K562 (cell line): ENCODE results near the gene HTR4. TPM values are rescaled to one million over a fixed set of nuclear protein-coding genes. Genes with fewer than 3 reads are reported as not detected.

Source experiments
- ATAC-seq: fragments of 200-7000 bp; cut with Tn5 transposase; 3 replicates; pipeline ENCODE4 v1.9.1; 2020; ENCODE audit warnings: moderate library complexity
- BruUV-seq: library from RNA; stranded (reverse); fragments of 400-500 nt; replicated peaks from 2 replicates; lab custom pipeline; 2021; lab: Mats Ljungman, UMichigan
- CTCF ChIA-PET: fragments of 300-600 bp; formaldehyde crosslinking; extraction: SDS; loops from one replicate; lab custom pipeline; 2021; ENCODE audit warnings: low intra/inter-chr PET ratio; lab: Yijun Ruan, JAX
- POLR2A ChIA-PET: fragments of 300-600, 350-650 bp; sonication (Branson Sonifier 250); formaldehyde crosslinking; extraction: SDS; loops from one replicate; lab custom pipeline; 2021; ENCODE audit warnings: antibody characterized with exemption, inconsistent platforms; lab: Yijun Ruan, JAX
- DNase-seq, 4 experiments: peaks; one replicate each; pipeline versions ENCODE4 v3.0.0 to v3.0.0-alpha.2; 2011 to 2018; ENCODE audit warnings: low spot score in 3 of 4, mixed read lengths in 3 of 4; ENCODE audit errors: extremely low read depth in 1 of 4
- FAIRE-seq: peaks from 2 replicates; lab custom pipeline; 2011; peaks lifted over from hg19 to GRCh38; lab: Jason Lieb, UNC
- H2AFZ ChIP-seq: 2 replicates; pipeline ENCODE4 v1.6.0; 2011; ENCODE audit warnings: low read depth, low read length, control low read depth, inconsistent platforms
- H3K27ac ChIP-seq: fragments of 200-600 bp; 3 replicates; pipeline ENCODE4 v1.8.0; 2011; ENCODE audit warnings: low read depth, mild to moderate bottlenecking, control low read depth, inconsistent platforms, low read length, moderate library complexity, mixed read lengths; ENCODE audit errors: extremely low read depth
- H3K27me3 ChIP-seq, 2 experiments: fragments of 300-600 bp in 1 of 2; 2 replicates in 1 of 2; 3 replicates in 1 of 2; pipeline versions ENCODE4 v1.6.0 to v1.8.0; 2011; ENCODE audit warnings: inconsistent platforms in 2 of 2, low read length in 2 of 2, mild to moderate bottlenecking in 1 of 2, mixed read lengths in 1 of 2, moderate library complexity in 1 of 2; ENCODE audit not compliant: control insufficient read depth in 2 of 2, insufficient read depth in 2 of 2
- H3K36me3 ChIP-seq: fragments of 300-600 bp; 3 replicates; pipeline ENCODE4 v1.8.0; 2011; ENCODE audit warnings: mild to moderate bottlenecking, low read length, inconsistent platforms; ENCODE audit not compliant: control insufficient read depth, insufficient read depth
- H3K4me1 ChIP-seq, 2 experiments: fragments of 200-600 bp in 1 of 2; replicated peaks in 1 of 2; 2 replicates in 1 of 2; 3 replicates in 1 of 2; pipeline versions ENCODE4 v1.5.1 to v1.8.0; 2011; ENCODE audit warnings: inconsistent platforms in 2 of 2, low read length in 2 of 2, mild to moderate bottlenecking in 1 of 2, mixed read lengths in 1 of 2, moderate library complexity in 1 of 2; ENCODE audit not compliant: control insufficient read depth in 2 of 2, insufficient read depth in 2 of 2
- H3K4me2 ChIP-seq: 2 replicates; pipeline ENCODE4 v1.6.1; 2011; ENCODE audit warnings: low read length, control low read depth, inconsistent platforms, mixed read lengths; ENCODE audit not compliant: insufficient read depth
- H3K4me3 ChIP-seq: fragments of 200-600 bp; sonication (generic), shearing (Covaris generic); 2 replicates; pipeline ENCODE4 v1.5.1; 2016; ENCODE audit warnings: control low read depth, inconsistent platforms
- H3K79me2 ChIP-seq: fragments of 200-600 bp; 3 replicates; pipeline ENCODE4 v1.8.0; 2011; ENCODE audit warnings: low read length, inconsistent platforms; ENCODE audit not compliant: control insufficient read depth, insufficient read depth
- H3K9ac ChIP-seq, 2 experiments: 2 replicates each; pipeline versions ENCODE4 v1.6.0 to v1.6.1; 2011; ENCODE audit warnings: low read depth in 2 of 2, low read length in 2 of 2, control low read depth in 1 of 2, inconsistent platforms in 1 of 2, mild to moderate bottlenecking in 1 of 2, mixed read lengths in 1 of 2; ENCODE audit not compliant: insufficient read depth in 1 of 2
- H3K9me1 ChIP-seq: one replicate; pipeline ENCODE4 v1.6.0; 2011; ENCODE audit warnings: inconsistent platforms, mild to moderate bottlenecking, low read length, moderate library complexity; ENCODE audit not compliant: control insufficient read depth, insufficient read depth
- H3K9me3 ChIP-seq: replicated peaks from 2 replicates; pipeline ENCODE4 v1.5.1; 2011; ENCODE audit warnings: low read depth, low read length, inconsistent platforms; ENCODE audit not compliant: control insufficient read depth, insufficient read depth
- H4K20me1 ChIP-seq: replicated peaks from 2 replicates; pipeline ENCODE4 v1.6.1; 2011; ENCODE audit warnings: low read length, inconsistent platforms, mixed read lengths; ENCODE audit not compliant: control insufficient read depth, insufficient read depth
- CREBBP ChIP-seq: IDR thresholded peaks from one replicate; pipeline ENCODE4 v1.6.1; 2012; ENCODE audit warnings: low read depth, mild to moderate bottlenecking, control low read depth, inconsistent platforms, low read length
- DACH1 ChIP-seq: fragments of 450-650 bp; IDR thresholded peaks from 2 replicates; pipeline ENCODE4 v1.6.1; 2018; ENCODE audit not compliant: partially characterized antibody
- FOXJ3 ChIP-seq: sonication (generic); formaldehyde crosslinking; IDR thresholded peaks from 2 replicates; pipeline ENCODE4 v1.4.0; 2020; ENCODE audit warnings: mild to moderate bottlenecking, missing genetic modification reagents
- IRF2 ChIP-seq: sonication (generic); formaldehyde crosslinking; IDR thresholded peaks from 2 replicates; pipeline ENCODE4 v1.8.1; 2022; ENCODE audit warnings: mild to moderate bottlenecking, missing genetic modification reagents
- NR2C1 ChIP-seq, 2 experiments: fragments of 450-650 bp; IDR thresholded peaks; 2 replicates each; pipeline ENCODE4 v1.6.1; 2017; ENCODE audit warnings: mild to moderate bottlenecking in 2 of 2, antibody characterized with exemption in 1 of 2, inconsistent platforms in 1 of 2, missing compliant biosample characterization in 1 of 2, missing genetic modification characterization in 1 of 2
- SMAD1 ChIP-seq: fragments of 150-350 bp; IDR thresholded peaks from 2 replicates; pipeline ENCODE4 v1.6.1; 2014; ENCODE audit warnings: low read length, low read depth; ENCODE audit not compliant: partially characterized antibody
- ZNF551 ChIP-seq: fragments of 250-450 bp; sonication (Bioruptor Pico); IDR thresholded peaks from 2 replicates; pipeline ENCODE4 v1.5.0; 2021; ENCODE audit warnings: mild to moderate bottlenecking, moderate library complexity
- ZNF561 ChIP-seq: fragments of 450-650 bp; formaldehyde crosslinking; conservative IDR thresholded peaks from 2 replicates; pipeline ENCODE4 v1.4.0; 2020; ENCODE audit warnings: mild to moderate bottlenecking, moderate library complexity
- ZNF778 ChIP-seq: fragments of 450-650 bp; formaldehyde crosslinking; IDR thresholded peaks from 2 replicates; pipeline ENCODE4 v1.4.0; 2020; ENCODE audit warnings: mild to moderate bottlenecking, moderate library complexity
- WGBS: fragments of 100-300 bp; shearing (Covaris generic); methylation state at CpG from one replicate; pipeline ENCODE4 v1.1.6; 2016; ENCODE audit warnings: low coverage, mixed read lengths; ENCODE audit not compliant: insufficient coverage; ENCODE audit errors: missing lambda C conversion rate; 5-methylcytosine and 5-hydroxymethylcytosine counted together
- in situ Hi-C: fragments of 300-500 bp; cut with MboI; formaldehyde crosslinking; loops from 4 replicates; pipeline ENCODE4 v1.15.0; 2018; ENCODE audit warnings: inconsistent platforms, mixed read lengths
- intact Hi-C: fragments of 100-400 bp; cut with micrococcal nuclease; formaldehyde crosslinking; loops from 2 replicates; pipeline ENCODE4 v1.14.2; 2022
- polyA plus RNA-seq, 8 experiments: library from polyadenylated mRNA; depleted of rRNA in 4 of 8; stranded (reverse) in 5 of 8; unstranded in 3 of 8; fragments of >200 nt; fragmentation: Nextera tagmentation in 2 of 8; fragmentation: Illumina TruSeq in 1 of 8; extraction: Ambion mirVana in 2 of 8; extraction: Trizol in 1 of 8; gene quantifications; 2 replicates each; pipeline versions ENCODE4 v1.2.1 to v1.2.3, GENCODE V29; 2011 to 2014; ENCODE audit warnings: inconsistent platforms in 1 of 8, missing spikeins in 1 of 8
- total RNA-seq, 7 experiments: library from RNA; depleted of rRNA in 6 of 7; stranded (reverse); fragments of >200 nt in 6 of 7; fragmentation: Illumina TruSeq in 2 of 7; extraction: Trizol in 2 of 7; gene quantifications; 2 replicates each; pipeline versions ENCODE4 v1.2.1 to v1.2.3, GENCODE V29; 2011 to 2021; ENCODE audit warnings: low replicate concordance in 1 of 7

HTR4 gene
- total and polyA plus RNA-seq, 9 of the 15 experiments (the other 6 are each of a cell fraction or from before 2014, with no cell fraction given): 0.13 TPM; not detected in 8

GRCh38 chr5:148471379-148471778 lies 182.9 kb downstream of the HTR4 start:
- no peaks in the 10 kb centered on the region; a peak in 4 of 5 replicates for H3K27me3 ChIP-seq
- 15% methylated on average over 2 of the region's 2 CpGs for WGBS
- ATAC-seq (no peak), DNase-seq (no peak), FAIRE-seq (no peak)
- H3K27ac ChIP-seq: no peak overlapping the region
- no TSS peak for BruUV-seq
- intact Hi-C loops (no loop called here), in situ Hi-C loops (no loop called here)
- H3K9me1 ChIP-seq: no peaks in the 10 kb centered on the region
- POLR2A ChIA-PET: interaction anchor here (1.0 kb wide), 1 partner anchor 11 kb away, joined by 3 read pairs; no protein-coding TSS in a partner anchor
- H3K79me2 ChIP-seq: no peaks in the 10 kb centered on the region
- H3K9ac ChIP-seq: no peak overlapping the region
- no peak overlapping the region for H2AFZ ChIP-seq
- CTCF ChIA-PET: no interaction called here
- H4K20me1 ChIP-seq: no peaks in the 10 kb centered on the region
- H3K36me3 ChIP-seq: no peaks in the 10 kb centered on the region
- TF ChIP-seq CREBBP (no peak), ZNF561 (CRISPR knock-in tag) (no peak), FOXJ3 (CRISPR knock-in tag) (no peak), IRF2 (CRISPR knock-in tag) (no peak), ZNF551 (no peak), ZNF778 (CRISPR knock-in tag) (no peak), NR2C1 (IDR thresholded peaks at IDR 0.05) (no peak), NR2C1 (tag; IDR thresholded peaks at IDR 0.05) (no peak), DACH1 (no peak), SMAD1 (no peak)
- H3K4me2 ChIP-seq: no peak overlapping the region
- H3K4me3 ChIP-seq: no peak overlapping the region
- no peaks in the 10 kb centered on the region for H3K9me3 ChIP-seq
- peaks cover 0 to 12% of the 10 kb centered on the region in 2 experiments; a peak in 3 of 5 replicates for H3K4me1 ChIP-seq
